Activated CD8-positive, alpha-beta memory T cell treated with anti-CD3 and anti-CD28 coated beads for 24 hours (primary cell): ENCODE data around the gene PDE6G.
"Not testable (repeated sequence)": the region's sequence is repeated elsewhere in the genome, so short reads cannot be mapped to it uniquely, and the experiment has no call there.

Source experiments
- DNase-seq: peaks from one replicate; pipeline ENCODE4 v3.0.0-alpha.2; 2020

Gene PDE6G

GRCh38 chr17:81630274-81630673 is 26.1 kb downstream of the PDE6G start:
- DNase-seq: no peak

GRCh38 chr17:81621494-81622130 is 34.7 kb downstream of the PDE6G start:
- no peak for DNase-seq

- not testable (repeated sequence) for DNase-seq
Measured at GRCh38 chr17:81618307-81618706, 38.0 kb downstream of the PDE6G start.

GRCh38 chr17:81616877-81617276 is 39.5 kb downstream of the PDE6G start:
- DNase-seq: no peak

- no peak for DNase-seq
Measured at GRCh38 chr17:81615401-81615930, 40.9 kb downstream of the PDE6G start.

GRCh38 chr17:81612172-81612970 is 44.0 kb downstream of the PDE6G start:
- no peak for DNase-seq

- no peak for DNase-seq
Measured at GRCh38 chr17:81609541-81610311, 46.6 kb downstream of the PDE6G start.

- DNase-seq: no peak
Measured at GRCh38 chr17:81608605-81609004, 47.7 kb downstream of the PDE6G start.

- DNase-seq: no peak
Measured at GRCh38 chr17:81608082-81608481, 48.3 kb downstream of the PDE6G start.

- no peak for DNase-seq
Measured at GRCh38 chr17:81607431-81607830, 48.9 kb downstream of the PDE6G start.

GRCh38 chr17:81603846-81604610 is 52.3 kb downstream of the PDE6G start:
- DNase-seq: no peak

GRCh38 chr17:81601525-81602120 is 54.7 kb downstream of the PDE6G start:
- DNase-seq: no peak
